ENCODE data around the gene IGSF22.

The IGSF22 gene

GRCh38 chr11:18726040-18726439 lies at the start of gene IGSF22:
TSS of gene IGSF22 (minus strand) at chr11:18726188. CDS start at chr11:18724236, 1,952 bp downstream.
- DNase-seq (ENCODE audit: low spot score) = no peak

- no peak for DNase-seq (ENCODE audit: low spot score)
Observed at GRCh38 chr11:18774801-18775200, 48.8 kb upstream of the IGSF22 start.

- DNase-seq (ENCODE audit: low spot score) = no peak
Observed at GRCh38 chr11:18773681-18774080, 47.7 kb upstream of the IGSF22 start.

DNA sequence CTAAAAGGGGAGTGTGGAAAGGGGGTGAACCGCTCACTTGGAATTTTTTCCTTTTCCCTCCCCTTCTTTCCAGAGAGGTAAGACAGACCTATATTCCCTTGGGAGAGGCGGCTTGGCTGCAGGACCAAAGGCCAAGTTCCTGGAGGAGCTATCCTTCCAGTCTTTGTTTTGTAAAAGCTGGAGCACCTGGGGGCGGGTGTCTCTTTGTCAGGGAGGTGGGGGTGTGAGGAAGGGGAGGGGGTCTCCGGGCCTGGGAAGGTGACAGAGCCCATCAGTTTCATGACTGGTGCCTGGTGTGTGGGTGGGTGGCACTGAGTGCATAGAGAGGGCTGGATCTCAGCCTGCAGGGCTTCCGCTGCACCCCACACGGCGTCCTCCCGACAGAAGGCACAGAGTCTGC lies 47.1 kb upstream of the IGSF22 start:
- peak; percentile 30 for DNase-seq (ENCODE audit: low spot score)

DNA sequence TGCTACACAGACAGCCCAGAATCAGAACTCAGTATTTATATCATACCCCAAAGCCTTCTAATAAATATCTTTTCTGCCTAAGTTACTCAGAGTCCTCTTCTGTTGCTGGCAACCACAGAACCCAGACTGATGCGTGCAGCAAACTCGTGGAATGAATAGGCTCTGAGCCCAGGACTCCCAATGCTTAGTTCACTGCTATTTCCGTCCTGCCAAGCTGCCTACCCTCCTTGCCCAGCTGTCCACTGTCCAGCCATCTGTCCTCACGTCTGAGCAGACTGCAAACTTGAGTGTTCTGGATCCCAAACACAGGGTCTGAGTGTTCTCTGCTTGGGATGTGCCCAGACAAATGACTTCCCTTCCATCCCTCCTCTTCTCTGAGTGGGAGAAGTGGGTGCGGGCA lies 46.2 kb upstream of the IGSF22 start:
- no peak for DNase-seq (ENCODE audit: low spot score)

DNA sequence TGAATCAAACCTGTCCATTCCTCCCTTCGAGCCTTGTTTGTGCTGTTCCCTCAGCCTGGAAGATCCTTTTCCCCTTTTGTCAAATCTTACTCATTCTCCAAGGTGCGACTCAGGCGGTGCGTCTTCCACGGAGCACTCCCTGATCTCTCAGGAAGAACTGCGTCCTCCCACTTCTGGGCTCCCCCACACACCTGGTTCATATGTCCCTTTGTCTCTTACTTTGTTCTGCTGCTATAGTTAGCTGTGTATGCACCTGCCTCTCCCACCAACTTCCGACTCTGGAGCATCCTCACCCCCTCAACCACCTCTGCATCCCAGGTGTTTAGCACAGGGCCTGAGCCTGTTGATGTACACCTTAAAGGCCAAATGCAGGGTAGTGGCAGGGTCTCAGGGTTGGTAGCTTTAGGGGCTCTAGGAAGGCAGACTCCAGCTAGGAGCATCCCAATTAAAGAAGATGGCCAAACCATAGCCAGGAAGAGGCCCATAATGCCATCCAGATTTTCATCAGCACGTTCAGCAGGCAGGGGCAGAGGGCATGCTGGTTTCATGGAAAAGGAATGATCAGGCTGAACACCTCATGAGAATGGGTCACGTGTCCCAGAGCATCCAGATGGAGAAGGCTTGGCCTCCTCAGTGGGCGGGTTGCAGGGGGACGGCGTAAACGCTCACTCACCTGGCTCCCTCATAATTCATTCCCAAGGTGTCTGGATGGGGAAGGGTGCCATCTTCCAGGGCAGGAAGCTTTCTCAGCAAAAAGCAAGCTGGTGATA lies 45.5 kb upstream of the IGSF22 start:
- DNase-seq (ENCODE audit: low spot score) = no peak

- DNase-seq (ENCODE audit: low spot score) = no peak
Observed at GRCh38 chr11:18770479-18771125, 44.6 kb upstream of the IGSF22 start.

- DNase-seq (ENCODE audit: low spot score) = peak; percentile 29
Observed at GRCh38 chr11:18769802-18770456, 43.9 kb upstream of the IGSF22 start.

DNA sequence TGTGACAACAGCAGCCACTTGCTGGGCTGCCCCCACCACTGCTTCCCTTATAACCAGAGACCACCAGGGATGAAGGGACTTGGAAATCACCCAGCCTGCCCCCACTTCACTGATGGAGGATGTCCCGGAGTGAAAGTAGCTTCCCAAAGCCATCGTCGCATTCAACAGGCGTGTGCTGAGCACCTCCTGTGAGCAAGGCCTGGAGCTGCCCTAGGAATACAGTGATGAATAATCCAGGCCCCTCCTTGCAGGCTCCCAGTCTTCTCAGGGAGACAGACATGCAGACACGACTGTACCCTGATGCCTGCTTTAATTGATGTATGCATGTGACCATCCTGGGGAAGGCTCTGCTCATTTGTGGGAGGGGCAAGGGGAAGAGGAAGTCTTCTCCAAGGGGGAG lies 43.0 kb upstream of the IGSF22 start:
- no peak for DNase-seq (ENCODE audit: low spot score)

DNA sequence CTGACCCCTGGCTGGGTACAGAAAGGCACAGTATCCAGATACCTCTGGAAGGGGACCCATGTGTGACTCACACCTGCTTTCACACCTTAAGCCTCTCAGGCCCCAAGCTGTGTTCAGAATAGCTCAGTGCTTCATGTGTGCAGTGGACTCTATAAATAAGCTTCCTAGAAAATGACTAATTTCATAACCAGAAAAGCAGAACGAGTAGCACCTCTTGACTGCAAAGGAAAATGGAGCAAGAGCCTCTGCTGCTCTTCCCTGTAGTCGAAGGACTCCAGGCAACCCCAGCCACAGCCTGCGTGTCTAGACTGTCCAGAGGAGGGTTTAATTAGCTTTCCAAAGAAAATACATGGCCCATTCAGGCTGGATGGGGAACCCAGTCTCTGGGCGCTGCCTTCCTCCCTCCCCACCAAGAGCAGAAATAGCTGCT lies 42.5 kb upstream of the IGSF22 start:
- DNase-seq (ENCODE audit: low spot score) = no peak

GRCh38 chr11:18766015-18766414 lies 40.0 kb upstream of the IGSF22 start:
- no peak for DNase-seq (ENCODE audit: low spot score)

DNA sequence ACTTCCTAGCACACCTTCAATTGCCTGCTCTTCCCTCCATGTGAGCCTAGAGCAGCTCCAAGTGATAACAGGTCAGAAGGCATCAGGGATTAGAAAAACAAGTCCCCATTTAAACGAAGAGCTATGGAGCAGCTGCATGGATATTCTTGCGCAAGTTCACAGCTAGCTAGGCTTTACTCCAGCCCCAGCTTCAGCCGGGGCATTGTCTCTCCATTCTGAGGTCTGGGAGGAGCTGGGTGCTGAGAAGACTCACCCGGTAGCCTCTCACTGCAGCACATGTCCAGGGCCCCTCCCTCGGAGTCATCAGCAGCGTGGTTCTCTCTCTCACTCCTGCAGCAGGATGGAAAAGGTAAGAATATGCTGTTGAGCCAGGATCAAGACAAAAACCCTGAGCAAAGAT lies 39.6 kb upstream of the IGSF22 start:
- no peak for DNase-seq (ENCODE audit: low spot score)

DNA sequence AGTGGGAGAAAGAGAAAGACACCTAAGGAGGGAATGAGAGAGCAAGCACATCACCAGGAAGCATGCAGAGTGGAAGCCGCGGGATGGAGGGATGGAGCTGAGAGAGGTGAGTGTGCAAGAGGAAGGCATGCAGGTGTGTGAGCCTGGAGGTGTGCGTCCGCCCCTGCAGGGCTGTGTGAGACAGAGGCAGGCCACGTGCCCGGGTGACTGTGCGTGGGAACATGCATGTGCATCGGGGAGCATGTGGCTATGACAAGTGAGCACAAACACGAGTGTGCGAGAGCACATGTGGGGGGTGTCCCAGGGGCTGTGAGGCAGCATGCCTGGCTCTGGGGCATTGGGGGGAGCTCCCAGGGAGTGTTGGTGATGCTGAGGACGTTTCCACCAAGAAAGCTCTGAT lies 35.8 kb upstream of the IGSF22 start:
- DNase-seq (ENCODE audit: low spot score) = no peak

GRCh38 chr11:18761144-18761543 lies 35.2 kb upstream of the IGSF22 start:
- DNase-seq (ENCODE audit: low spot score) = no peak

DNA sequence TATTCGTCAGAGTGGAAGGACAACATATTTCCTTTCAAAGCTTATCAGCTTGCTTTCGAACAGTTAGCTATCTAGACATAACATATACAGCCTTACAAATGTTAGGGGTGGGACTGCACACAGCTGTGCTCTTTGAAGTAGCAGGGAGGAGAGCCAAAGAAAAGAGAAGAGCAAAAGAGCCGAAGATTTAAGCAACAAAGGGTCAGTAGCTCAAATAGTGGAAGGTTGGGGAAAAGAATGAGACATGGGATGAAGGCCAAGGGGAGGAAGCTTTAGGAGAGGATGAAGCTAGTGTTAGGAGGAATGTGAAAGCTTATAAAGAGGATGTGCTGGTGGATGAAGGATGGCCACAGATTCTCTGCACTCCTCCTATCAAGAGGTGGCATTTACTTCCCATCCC lies 31.8 kb upstream of the IGSF22 start:
- no peak for DNase-seq (ENCODE audit: low spot score)

GRCh38 chr11:18756889-18757288 lies 30.9 kb upstream of the IGSF22 start:
- no peak for DNase-seq (ENCODE audit: low spot score)

DNA sequence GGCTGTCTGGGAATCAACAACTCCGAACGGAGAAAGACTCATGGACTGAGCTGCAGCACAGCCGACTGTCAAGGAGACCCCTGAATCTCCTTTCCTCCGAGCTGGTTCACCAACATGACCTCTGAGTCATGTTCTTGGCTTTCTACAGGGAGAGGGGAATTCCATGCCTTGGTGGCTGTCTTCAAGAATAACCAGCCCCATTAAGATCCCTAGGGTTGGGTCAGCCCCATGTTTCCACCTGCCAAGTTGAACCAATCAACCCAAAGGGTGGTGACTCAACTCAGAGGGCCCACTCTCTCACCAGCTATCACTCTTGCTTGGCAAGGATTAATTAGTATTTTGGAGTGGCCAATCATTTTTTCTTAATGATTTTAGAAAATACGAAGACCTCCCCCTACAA lies 28.3 kb upstream of the IGSF22 start:
- no peak for DNase-seq (ENCODE audit: low spot score)

GRCh38 chr11:18752502-18752901 lies 26.5 kb upstream of the IGSF22 start:
- DNase-seq (ENCODE audit: low spot score) = no peak

GRCh38 chr11:18750944-18751343 lies 25.0 kb upstream of the IGSF22 start:
- no peak for DNase-seq (ENCODE audit: low spot score)

DNA sequence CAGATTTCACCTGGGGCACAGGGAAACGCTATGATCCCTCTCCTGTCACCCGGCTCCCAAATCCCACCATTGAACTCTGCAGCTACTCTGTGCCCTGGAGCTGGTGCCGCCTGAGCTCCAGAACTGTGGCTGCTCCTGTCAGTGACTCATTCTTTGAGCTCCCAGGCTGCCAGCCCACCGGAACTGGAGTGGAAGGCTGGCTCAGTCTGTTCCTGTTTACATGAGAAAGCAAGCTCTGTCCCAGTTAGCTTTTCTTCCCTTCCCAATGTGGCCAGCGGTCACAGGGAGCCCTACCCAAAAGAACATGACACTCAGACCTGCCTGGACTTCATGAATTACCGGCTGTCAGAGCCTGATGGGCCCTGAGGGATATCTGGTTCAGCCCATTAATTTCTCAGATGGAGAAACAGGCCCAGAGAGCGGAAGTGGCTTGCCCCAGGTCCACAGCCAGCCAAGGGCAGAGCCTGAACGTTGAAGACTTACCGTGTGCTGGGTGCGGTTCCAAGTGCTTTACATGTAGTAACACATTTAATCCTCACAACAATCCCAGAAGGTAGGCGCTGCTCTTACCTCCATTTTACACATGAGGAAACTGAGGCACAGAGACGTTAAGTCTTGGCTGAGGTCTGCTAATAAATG lies 23.8 kb upstream of the IGSF22 start:
- peak; percentile 60 for DNase-seq (ENCODE audit: low spot score)

DNA sequence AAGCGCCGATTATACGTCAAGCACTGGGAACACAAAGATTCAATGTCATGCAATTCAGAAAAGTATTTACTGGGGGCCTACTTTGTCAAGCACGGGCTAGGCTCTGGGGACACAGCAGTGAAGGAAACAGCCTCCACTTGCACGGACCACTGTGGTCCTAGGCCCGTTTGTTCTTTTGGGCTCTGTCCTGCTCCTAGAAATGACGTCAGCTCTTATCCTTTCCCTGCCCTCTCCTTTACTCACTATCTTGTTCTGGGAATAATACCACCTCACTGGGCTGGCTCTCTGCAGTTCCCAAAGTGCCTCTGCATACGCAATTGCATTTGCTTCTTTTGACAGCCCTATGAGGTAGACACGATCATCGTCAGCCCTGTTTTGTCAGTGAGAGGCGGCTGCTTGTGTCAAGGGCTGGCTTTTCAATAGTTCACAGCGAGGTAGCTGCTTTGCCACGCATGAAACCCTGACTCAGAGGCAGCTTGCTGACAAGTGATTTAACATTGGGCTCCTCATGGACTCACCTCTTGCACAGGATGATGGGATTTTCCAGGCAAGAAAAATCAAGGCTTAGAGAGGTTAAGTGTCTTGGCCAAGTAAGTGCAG lies 22.9 kb upstream of the IGSF22 start:
- no peak for DNase-seq (ENCODE audit: low spot score)

DNA sequence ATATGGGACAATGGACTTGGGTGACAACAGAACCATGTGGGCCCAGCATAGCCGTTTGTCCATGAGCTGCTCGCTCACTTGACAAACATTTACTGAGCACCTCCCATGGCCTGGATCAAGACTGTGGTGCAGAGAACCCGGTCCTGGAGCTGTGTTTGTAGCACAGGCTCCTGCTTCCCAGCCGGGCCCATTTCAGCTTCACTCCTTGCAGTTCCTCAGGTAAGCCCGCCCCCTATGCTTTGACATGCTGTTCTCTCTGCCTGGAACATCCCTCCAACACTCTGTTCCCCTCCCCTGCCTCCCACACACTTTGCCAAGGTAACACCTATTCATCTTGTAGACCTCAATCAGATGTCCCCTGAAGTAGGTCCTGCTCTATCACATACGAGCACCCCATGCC lies 19.3 kb upstream of the IGSF22 start:
- no peak for DNase-seq (ENCODE audit: low spot score)

Data from iPS-NIHi11 (cell line).